ENCODE results near the gene LYRM4. TPM values are rescaled to one million over a fixed set of nuclear protein-coding genes. Genes with fewer than 3 reads are reported as not detected.
A peak's percentile ranks its signal among the peaks of the same experiment; 100 is the strongest.

LYRM4 gene
- total and polyA plus RNA-seq, 9 of the 15 experiments (the other 6 are each of a cell fraction or from before 2014, with no cell fraction given): 24.2 to 69.4 (median 41.8) TPM

- TF ChIP-seq ZBTB33 (CRISPR knock-in tag; IDR thresholded peaks at IDR 0.05) (no peak), NFRKB (IDR thresholded peaks at IDR 0.05; ENCODE audit: low read depth) (no peak), RAD21 (CRISPR knock-in tag; conservative IDR thresholded peaks at IDR 0.05 in 1 of 2, IDR thresholded peaks at IDR 0.05 in 1 of 2) (0 out of 4 replicates have a peak, but pooled peaks of 1 of the 2 experiments have one; percentile 8), ZNF766 (CRISPR knock-in tag; conservative IDR thresholded peaks at IDR 0.05) (peak; percentile 45; the same call in 1 of the 2 replicates), ZBTB5 (IDR thresholded peaks at IDR 0.05) (no peak), ZNF384 (IDR thresholded peaks at IDR 0.05; ENCODE audit: low read depth, low read length) (peak; percentile 67), FOXJ2 (tag; IDR thresholded peaks at IDR 0.05) (peak; percentile 72; the same call in 1 of the 2 replicates), SREBF1 (IDR thresholded peaks at IDR 0.05; ENCODE audit: borderline replicate concordance, low read depth, low read length) (no peak), ZNF175 (CRISPR knock-in tag; IDR thresholded peaks at IDR 0.05; ENCODE audit: low read depth) (peak; percentile 65; the same call in 1 of the 2 replicates), RAD51 (IDR thresholded peaks at IDR 0.05; ENCODE audit: borderline replicate concordance, low read depth) (peak; percentile 82), EWSR1 (IDR thresholded peaks at IDR 0.05; ENCODE audit: borderline replicate concordance, low read depth, partially characterized antibody) (no peak), GABPA (tag; conservative IDR thresholded peaks at IDR 0.05; ENCODE audit: low read depth) (no peak), CAMTA2 (CRISPR knock-in tag; conservative IDR thresholded peaks at IDR 0.05) (no peak), MCM7 (IDR thresholded peaks at IDR 0.05) (no peak), ZNF77 (CRISPR knock-in tag; IDR thresholded peaks at IDR 0.05) (no peak), PPARD (CRISPR knock-in tag; IDR thresholded peaks at IDR 0.05) (no peak), SUPT5H (IDR thresholded peaks at IDR 0.05) (no peak), HNRNPL (IDR thresholded peaks at IDR 0.05; ENCODE audit: low read depth, low read length) (no peak), FOXA3 (CRISPR knock-in tag; conservative IDR thresholded peaks at IDR 0.05 in 1 of 2, IDR thresholded peaks at IDR 0.05 in 1 of 2) (no peak), ZNF197 (CRISPR knock-in tag; IDR thresholded peaks at IDR 0.05; ENCODE audit: low read depth) (peak; percentile 64; the same call in 1 of the 2 replicates), GTF2A2 (tag; IDR thresholded peaks at IDR 0.05) (no peak), ARID3A (IDR thresholded peaks at IDR 0.05; ENCODE audit: borderline replicate concordance, low read depth, low read length) (0 out of 2 replicates have a peak, but pooled peaks have one; percentile 23), NCOR1 (IDR thresholded peaks at IDR 0.05) (no peak), MTA2 (IDR thresholded peaks at IDR 0.05; ENCODE audit: low read depth) (no peak)
Observed at GRCh38 chr6:5302220-5302946, 41.6 kb upstream of the LYRM4 start (continued).

Data from K562 (cell line).